Activated effector memory CD4-positive, alpha-beta T cell treated with anti-CD3 and anti-CD28 coated beads, Interleukin-2, amount 50 U/mL, for 16 hours (primary cell): ENCODE results near the gene ELL2.
"Not testable (repeated sequence)": the region's sequence is repeated elsewhere in the genome, so short reads cannot be mapped to it uniquely, and the experiment has no call there.

Source experiments
- DNase-seq: peaks from one replicate; pipeline ENCODE4 v3.0.0-alpha.2; 2020

The ELL2 gene

DNA sequence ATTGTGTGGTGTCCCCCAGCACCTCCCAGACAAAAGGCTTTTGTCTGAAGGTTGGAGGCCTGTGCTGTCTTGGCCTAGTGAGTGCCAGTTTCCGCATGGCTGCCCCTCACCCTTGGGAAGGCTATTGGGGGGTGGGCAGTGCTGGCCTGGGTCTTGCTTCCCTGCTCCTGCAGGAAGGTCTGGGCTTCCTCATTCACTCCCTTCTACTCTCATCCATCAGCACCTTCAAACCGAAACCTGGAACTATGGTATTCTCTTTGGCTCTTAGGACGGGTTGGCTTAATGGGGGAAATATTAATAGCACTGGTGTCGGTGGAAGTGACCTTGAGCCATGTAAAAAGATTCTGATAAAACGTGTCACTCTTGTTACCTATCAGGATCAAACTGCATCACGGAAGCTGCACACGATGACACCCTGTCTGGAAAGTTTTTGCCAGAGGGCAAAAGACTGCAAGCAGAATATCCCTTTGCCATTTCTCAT, 105.1 kb downstream of the ELL2 start:
- DNase-seq: no peak

DNA sequence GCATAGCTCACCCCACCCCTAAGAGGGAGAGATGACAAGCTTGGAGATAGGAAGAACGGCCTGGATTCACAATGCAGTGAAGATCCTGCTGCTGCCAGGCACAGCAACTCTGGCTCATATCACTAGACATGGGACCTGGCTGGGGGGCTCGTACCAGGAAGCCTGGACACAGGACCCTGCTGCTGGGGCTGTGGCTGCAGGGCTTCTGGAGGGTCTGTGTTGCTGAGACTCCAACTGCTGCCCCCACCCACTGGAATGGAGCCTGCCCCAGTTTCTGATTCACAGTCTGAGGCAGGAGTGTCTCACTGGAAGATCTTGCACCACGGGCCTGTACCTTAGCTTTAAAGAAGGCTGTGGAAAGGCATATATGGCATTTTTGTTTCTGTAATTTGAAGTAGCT, 108.2 kb downstream of the ELL2 start:
- no peak for DNase-seq

DNA sequence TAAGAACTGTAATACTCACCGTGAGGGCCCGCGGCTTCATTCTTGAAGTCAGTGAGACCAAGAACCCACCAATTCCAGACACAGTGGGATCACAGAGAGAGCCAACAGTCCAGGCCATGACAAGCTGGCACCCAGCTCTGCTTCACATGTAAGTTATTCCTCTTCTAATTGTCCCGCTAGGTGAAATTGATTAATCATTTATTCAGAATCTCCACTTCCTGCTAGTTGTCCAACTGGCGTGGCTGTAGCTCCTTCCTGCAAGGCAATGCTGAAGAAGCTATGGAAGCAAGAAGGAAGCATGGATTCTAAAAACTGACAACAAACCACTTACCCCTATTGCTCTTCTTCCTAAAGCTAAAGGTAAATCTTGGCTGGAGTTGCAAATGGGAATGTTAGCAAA, 109.1 kb downstream of the ELL2 start:
- DNase-seq: no peak

DNA sequence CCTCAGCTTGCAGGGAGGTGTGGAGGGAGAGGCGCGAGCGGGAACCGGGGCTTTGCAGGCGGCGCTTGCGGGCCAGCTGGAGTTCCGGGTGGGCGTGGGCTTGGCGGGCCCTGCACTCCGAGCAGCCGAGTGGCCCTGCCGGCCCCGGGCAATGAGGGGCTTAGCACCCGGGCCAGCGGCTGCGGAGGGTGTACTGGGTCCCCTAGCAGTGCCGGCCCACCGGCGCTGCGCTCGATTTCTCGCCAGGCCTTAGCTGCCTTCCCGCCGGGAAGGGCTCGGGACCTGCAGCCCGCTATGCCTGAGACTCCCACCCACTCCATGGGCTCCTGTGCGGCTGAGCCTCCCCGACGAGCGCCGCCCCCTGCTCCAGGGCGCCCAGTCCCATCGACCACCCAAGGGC, 110.5 kb downstream of the ELL2 start:
- not testable (repeated sequence) for DNase-seq

DNA sequence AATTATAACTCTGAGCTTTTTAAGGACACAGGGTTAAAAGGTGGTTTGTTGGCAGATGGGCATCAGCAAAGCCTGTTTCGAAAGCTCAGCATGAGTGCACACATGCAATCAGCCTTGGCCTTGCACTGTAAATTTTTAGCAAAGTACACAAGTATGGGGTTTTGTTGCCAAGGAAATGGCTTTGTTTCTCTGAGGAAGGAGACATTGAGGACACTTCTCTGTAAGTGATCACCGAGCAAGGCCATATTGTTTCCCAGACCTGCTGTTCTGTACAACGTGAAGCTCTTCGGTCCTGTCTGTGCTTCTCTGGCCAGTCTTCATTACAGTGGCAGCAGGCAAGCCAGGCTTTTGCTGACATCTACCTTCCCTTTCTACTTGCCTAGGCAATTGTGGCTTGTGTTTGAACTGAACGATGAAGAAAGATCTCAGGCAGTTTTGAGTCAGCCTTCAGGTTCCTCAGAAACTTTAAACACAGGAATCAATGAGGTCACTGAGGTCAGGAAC, 111.2 kb downstream of the ELL2 start:
- no peak for DNase-seq

DNA sequence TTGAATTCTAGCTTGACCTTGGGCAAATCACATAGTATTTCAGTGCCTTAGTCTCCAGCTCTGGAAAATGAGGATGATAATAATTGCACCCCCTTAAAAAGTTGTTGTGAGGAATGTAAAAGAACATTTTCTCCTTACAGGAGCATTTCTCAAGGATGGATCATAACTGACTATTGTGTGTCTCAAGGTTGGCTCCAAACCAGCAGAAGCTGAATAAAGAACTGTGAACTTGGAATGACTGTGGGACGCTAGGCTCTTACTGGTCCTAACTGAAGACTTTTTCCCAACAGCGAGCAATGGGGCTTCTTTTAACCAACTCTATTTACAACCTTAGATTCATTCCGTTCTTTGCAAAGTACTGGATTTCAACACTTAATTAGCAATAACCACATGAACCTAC, 113.0 kb downstream of the ELL2 start:
- no peak for DNase-seq

DNA sequence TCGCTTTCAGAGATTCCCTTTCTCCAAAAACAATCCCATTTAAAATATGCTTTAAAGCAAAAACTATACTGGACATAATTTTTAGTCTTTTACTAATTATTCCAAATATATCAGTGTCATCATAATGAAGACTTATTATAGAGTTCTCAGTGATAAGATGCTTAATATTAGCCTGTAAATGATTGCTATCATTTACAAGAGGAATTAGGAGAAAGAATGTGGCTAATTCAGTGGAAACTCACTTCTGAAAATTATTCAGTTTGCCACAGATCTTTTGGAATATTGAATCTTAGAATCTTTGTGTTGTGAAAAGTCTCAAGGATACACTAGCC, 114.4 kb downstream of the ELL2 start:
- no peak for DNase-seq

DNA sequence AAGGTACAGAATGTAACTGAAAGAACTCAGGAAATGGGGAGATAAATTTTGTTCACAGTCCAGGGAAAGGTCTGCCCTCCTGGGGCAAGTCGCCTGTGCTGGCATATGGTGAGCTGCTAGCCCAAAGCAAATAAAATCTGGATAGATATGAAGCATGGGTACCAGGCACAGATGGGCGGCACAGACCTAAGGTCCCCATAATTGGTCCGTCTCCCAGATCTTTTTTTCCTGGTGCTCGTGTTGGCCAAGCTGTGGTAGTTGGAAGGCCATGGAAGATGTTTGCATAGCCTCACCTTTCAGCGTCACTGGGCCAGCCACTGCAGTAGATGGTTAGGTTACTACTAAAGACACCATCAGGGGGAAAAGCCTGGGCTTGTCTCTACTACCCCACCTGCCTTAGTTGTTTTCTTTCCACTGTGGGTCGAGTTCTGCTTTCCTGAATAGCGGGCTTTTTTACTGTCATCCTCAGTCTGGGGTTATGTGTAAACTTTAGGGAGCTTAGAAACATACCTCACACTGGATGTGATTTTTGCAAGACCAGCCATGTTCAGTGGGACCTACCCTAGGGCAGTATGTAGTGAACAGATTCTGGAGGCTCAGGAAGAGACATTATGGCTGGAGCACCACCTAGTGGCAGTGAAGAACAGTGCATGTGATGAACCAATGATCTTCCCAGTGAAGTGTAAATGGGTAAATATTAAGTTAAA, 114.9 kb downstream of the ELL2 start:
- DNase-seq: peak; percentile 85

DNA sequence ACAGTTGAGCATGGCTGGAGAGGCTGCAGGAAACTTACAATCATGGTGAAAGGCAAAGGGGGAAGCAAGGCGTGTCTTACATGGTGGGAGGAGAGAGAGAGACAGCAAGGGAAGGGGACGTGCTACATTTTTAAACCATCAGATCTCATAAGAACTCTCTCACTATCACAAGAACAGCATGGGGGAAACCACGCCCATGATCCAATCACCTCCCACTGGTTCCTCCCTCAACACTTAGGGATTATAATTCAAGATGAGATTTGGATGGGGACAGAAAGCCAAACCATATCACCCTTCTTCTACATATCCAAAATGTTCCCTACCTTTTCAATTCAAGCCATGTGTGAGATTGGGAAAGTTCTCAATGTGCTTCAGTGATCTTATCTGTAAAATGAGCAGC, 116.3 kb downstream of the ELL2 start:
- DNase-seq: no peak

DNA sequence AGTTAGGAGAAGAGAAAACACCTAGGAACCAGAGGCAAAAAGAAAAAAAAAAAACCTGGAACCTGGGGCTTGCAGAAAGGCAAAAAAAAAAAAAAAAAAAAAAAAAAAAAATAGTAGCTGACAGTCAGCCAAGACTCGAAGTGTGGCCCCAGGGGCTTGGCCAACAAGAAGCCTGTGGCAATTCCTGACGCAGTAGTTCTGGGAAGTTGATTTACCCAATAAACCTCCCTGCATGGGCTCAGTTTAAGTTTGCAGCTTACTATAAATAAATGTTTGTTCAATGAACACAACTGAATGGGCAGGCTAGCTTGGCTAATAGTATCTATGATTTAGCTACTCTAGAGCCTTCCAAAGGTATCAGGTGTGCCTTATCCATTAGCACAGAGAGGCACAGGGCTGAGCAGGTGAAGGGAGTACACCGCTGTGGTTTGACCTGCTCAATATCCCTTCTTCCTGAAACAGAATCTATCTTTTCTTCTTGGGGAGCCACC, 117.9 kb downstream of the ELL2 start:
- DNase-seq: no peak

DNA sequence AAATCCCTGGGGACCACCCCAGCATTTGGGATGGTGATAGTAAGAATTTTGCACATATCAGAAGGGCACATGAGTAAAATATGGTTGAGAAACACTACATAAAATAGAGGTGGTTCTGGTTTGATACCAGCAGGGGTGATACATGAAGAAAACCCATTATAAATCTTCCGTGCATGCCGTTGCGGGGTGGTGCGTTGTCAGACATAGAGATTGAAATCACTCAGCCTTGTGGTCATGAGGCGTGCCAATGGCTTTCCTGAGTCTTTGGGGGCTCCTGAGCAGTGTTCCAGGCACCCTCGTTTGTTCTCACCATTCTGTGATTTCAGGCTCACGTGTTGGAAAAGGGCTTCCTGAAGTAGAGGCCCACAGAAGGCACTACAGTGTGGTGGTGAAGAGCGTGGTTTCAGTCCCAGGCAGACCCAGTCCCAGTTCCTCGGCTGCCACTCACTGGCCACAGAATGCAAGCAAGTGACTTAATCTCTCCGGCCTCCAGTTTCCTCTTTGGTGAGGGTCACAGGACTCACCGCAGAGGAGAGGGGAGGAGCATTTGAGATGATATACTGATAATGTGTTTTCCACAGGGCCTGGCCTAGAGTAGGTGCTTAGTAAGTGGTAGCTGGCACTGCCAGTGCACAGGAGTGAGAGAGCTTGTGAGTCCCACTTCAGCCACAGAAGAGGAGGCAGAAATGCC, 118.7 kb downstream of the ELL2 start:
- peak; percentile 85 for DNase-seq

DNA sequence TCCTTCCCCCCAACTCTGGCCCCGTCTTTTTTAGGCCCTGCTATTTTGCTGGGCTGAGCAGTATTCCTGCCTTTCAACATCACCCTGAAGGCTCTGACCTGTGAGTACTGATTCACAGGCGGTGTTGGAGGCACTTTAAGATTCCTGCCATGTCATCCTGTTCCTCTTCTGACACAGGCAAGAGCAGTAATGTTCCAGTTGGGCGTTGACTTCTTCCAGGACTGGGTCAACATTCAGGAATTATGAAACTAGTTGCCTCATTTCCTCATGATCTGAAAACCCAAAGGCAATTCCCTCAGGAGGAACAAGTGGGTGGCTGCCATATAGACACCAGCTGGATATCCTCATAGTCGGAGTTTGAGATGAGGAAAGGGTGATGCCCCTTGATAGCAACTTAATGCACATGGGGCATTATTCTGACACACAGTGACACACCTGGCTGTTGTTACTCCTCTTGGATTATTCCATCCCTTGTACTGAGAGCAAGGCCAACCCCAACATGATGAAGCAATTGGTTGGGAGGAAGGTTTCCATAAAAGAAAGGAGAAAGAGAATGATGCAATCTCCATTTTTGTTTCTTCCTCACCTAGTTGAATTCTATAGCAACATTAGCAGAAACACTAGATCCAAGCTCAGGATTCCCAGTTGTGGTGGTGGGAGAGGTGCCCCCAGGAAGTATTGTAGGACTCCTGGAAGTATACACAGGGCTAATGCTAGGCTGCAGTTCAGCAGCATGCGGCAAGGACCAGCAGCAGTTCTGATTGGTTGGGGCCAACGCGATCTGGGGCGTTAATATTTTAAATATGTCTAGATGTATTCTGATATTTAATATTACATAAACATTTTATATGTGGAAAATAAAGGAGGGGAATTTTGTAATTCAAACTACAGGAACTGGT, 119.5 kb downstream of the ELL2 start:
- no peak for DNase-seq

DNA sequence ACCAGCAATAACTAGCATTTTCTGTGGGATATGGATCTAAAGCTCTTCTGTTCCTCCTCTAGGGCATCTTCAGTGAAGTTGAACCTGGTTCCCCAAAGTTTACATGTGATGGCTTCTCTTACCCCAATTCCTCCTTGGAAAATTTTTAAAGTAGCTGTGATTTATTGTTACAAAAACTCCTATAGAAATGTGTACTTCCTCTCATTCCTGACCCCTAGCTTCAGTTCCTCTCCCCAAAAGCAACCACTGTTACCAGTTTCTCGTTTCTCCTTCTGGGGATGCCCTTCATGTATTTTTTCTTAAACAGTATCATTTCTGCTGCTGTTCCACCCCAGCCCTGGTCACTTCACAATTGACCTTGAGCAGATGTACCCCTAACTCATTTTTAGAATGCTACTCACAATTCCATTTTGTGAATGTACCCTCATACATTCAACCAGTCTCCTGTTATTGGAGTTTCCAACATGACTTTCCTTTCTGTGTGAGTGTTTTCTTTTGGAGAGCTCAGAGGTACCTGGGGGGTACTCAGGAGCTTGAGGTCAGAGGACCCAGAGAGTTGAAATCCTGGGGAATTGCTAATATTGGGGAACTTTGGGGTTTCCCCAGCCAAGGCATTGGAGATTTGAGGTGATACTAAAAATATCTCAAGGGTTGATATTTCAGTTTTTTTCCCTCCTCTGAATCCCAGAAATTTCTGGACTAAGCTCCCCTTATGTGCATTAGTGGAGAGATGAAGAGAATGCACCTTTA, 120.5 kb downstream of the ELL2 start:
- DNase-seq: no peak

DNA sequence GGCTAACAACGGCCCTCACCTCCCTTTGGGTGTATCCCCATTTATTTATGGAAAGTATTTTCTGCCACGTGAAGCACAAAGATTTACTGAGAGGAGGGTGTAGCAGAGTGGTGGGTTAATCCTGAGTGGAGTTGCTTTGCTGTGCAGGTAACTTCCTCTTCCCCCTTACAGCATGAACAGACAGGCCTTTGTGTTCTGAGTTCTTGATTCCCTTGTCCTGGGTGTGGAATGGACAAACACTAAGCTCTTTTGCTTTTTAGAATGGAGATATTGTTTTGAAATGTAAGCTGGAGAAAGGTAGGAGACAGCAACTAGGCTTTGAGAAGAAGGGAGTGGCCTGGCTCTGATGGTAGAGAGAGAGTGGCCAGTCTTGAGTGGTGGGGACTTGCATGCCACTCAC, 122.0 kb downstream of the ELL2 start:
- DNase-seq: no peak

DNA sequence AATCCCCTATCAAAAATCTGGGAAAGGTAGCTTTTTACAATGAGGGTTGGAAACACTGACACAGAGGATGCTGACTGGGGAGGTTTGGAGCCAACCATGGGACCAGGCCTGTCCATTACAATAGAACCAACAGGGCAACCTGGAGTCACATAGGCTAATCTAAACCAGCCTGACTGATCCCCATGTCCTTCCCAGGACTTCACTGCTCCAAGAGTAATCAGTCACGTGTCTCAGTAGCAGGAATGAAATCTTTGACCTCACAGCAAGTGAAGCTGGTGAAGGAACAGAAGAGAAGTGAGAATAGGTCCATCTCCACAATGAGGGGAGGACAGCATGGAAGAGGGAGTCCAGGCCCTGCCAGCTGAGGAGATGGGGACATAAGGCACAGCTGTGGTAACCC, 123.1 kb downstream of the ELL2 start:
- no peak for DNase-seq

DNA sequence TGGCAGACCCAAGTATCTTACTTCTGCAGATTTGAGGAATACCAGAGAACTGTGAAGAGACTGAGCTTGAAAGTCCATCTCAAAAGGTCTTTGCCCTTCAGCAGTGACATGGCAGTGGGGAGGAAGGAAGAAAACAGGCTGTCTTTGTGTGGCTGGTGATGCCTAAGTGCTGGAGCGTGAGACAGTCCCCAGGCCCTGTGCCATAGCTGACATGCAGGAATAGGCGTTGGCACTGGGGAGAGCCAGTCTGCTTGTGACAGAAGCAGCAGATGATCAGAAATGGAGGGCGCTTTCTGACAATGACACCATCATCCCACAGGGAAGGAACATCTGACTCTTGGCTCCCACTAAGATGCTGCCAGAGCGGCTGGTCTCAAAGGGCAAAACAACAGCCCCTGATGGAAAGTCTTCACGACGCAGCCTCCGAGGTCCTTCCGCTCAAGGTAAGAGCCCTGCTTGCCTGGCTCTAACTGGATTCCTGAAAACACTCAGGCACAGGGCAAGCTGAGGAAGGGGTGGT, 123.6 kb downstream of the ELL2 start:
- no peak for DNase-seq

DNA sequence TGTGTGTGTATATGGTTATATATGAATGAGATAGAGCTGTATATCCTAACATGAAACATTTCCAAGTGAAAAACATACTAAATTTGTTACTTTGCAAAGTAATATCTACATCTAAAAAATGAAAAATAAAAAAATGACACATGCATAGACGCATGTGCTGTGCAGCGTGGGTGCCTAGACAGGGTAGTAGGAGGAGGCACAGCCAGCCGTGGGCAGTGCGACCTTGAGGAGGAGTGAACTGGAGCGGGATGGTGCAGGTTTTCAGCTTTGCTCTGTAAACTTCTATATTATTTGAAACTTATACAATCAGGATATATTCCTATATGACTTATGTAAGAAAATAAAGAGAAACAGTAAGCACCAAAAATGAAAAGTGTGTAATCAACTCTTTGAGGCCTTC, 124.2 kb downstream of the ELL2 start:
- no peak for DNase-seq

DNA sequence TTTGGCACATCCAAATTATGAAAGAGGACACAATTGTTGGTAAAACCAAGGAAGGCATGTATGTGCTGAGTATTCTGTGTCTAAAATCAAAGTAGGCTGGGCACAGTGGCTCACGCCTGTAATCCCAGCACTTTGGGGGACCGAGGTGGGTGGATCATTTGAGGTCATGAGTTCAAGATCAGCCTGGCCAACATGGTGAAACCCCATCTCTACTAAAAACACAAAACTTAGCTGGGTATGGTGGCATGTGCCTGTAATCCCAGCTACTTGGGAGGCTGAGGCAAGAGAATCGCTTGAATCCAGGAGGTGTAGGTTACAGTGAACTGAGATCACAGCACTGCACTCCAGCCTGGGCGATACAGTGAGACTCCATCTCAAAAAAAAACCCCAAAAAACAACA, 124.7 kb downstream of the ELL2 start:
- not testable (repeated sequence) for DNase-seq

DNA sequence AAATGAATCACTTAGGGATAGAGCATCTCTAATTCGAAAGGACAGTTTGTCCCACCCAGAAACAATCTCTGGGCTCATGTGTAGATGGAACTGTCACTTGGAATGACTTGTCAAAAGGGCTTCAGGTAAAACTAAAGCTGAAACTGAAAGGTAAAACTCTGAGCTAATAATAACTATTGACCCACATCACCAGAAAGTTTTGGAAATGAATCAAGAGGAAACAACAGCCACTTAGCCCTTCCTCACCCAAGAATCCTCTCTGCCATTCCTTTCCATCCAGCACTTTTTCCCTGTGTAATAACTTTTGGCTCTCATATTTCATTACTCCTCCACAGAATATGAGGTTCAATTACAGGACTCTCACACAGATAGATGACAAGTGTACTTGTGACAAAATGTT, 125.1 kb downstream of the ELL2 start:
- no peak for DNase-seq

DNA sequence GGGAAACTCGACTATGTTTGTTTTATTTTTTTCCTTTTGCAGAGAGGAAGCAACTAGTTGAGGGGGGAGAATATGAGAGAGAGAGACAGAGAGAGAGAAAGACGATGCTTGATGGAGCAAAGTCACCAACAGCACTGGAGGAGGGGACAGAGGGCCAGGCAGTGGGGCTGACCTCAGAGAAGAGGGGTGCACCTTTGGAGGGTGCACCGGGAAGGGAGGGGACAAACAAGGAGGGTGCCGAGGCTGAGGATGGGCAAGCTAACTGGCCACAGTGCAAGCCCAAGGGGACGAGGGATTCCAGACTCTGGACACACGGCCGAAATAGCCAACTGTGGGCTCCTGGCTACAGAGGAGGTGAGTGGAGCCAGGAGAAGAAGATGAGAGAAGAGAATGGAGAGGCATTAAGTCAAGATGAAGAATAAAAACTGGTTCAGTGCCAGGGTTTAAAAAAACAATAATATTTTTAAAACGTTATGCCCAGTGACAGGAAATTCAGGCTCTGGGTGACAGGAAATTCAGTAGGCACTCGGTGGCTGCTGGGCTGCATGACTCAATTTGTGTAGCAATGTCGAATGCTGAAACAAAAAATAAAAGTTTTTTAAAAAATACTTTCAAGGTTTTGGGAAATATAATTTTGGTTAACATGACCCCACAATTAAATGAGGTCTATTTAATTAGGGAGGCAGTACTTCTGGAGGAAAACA, 125.8 kb downstream of the ELL2 start:
- DNase-seq: no peak
